ENCODE measurements around the gene IFI35. TPM values are rescaled to one million over a fixed set of nuclear protein-coding genes. Genes with fewer than 3 reads are reported as not detected.

Gene IFI35
- total and polyA plus RNA-seq, 9 of the 15 experiments (the other 6 are each of a cell fraction or from before 2014, with no cell fraction given) = 4.4 to 13.1 (median 10.2) TPM

DNA sequence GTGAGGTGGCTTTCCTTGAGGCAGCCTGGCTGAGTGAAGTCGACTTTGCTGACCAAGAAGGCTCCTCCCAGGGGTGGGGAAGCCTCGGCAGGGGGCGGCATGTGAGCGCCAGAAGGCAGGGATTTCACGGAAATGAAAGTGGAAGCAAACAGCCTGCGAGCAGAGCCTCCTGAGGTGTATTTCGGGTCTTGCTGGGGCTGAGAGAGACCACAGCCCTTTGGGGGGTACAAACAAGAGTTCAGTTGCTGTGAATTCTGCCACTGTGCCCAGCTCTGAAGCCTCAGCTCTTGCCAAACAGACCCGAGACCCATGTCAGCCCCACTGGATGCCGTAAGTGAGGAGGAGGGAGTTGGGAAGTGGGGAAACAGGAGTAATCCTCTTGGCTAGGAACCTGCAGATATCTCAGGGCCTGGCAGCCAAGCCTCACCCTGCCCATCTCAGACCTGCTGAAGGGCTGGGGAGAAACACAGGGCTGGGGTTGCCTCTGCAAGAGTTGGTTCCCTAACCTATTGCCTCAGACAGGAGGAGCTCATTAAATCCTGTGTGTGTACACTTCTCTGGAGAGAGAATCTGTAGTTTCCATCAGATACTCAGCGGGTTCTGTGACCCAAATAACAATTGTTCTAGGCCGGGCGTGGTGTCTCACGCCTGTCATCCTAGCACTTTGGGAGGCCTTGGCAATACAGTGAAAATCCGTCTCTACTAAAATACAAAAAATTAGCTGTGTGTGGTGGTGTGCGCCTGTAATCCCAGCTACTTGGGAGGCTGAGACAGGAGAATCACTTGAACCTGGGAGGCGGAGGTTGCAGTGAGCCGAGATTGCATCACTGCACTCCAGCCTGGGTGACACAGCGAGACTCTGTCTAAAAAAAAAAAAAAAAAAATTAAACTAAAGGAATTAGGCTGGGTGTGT is at the start of gene IFI35 (continued):
- TF ChIP-seq NEUROD1 (IDR thresholded peaks at IDR 0.05; ENCODE audit: borderline replicate concordance, low read depth, low read length, partially characterized antibody) = no peak
- TF ChIP-seq ZNF584 (CRISPR knock-in tag; IDR thresholded peaks at IDR 0.05; ENCODE audit: low read depth) = no peak
- peak in 1 of 2 experiments; percentile 77; a peak in 2 of 4 replicates for TF ChIP-seq MAZ (CRISPR knock-in tag; conservative IDR thresholded peaks at IDR 0.05 in 1 of 2, IDR thresholded peaks at IDR 0.05 in 1 of 2)
- TF ChIP-seq PYGO2 (tag; IDR thresholded peaks at IDR 0.05) = no peak
- TF ChIP-seq ZNF583 (CRISPR knock-in tag; IDR thresholded peaks at IDR 0.05) = no peak
- TF ChIP-seq PML (IDR thresholded peaks at IDR 0.05; ENCODE audit: low read length) = no peak
- no peak for TF ChIP-seq RBM14 (IDR thresholded peaks at IDR 0.05; ENCODE audit: borderline replicate concordance, insufficient read depth, low read depth, low read length)
- TF ChIP-seq FOXA3 (CRISPR knock-in tag; conservative IDR thresholded peaks at IDR 0.05 in 1 of 2, IDR thresholded peaks at IDR 0.05 in 1 of 2) = no peak
- TF ChIP-seq, protein P1, sequence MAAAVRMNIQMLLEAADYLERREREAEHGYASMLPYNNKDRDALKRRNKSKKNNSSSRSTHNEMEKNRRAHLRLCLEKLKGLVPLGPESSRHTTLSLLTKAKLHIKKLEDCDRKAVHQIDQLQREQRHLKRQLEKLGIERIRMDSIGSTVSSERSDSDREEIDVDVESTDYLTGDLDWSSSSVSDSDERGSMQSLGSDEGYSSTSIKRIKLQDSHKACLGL (CRISPR knock-in tag; IDR thresholded peaks at IDR 0.05; ENCODE audit: borderline replicate concordance, poor library complexity, severe bottlenecking) = no peak
- no peak for TF ChIP-seq ZNF766 (CRISPR knock-in tag; conservative IDR thresholded peaks at IDR 0.05)
- TF ChIP-seq MEIS2 (IDR thresholded peaks at IDR 0.05; ENCODE audit: partially characterized antibody) = no peak
- TF ChIP-seq ZKSCAN8 (CRISPR knock-in tag; IDR thresholded peaks at IDR 0.05) = no peak
- no peak for TF ChIP-seq JUN (IDR thresholded peaks at IDR 0.05; ENCODE audit: borderline replicate concordance, low read depth, low read length)
- TF ChIP-seq JUN (CRISPR knock-in tag; IDR thresholded peaks at IDR 0.05; ENCODE audit: borderline replicate concordance) = no peak
- TF ChIP-seq ZNF77 (CRISPR knock-in tag; IDR thresholded peaks at IDR 0.05) = no peak
- TF ChIP-seq, protein P2, sequence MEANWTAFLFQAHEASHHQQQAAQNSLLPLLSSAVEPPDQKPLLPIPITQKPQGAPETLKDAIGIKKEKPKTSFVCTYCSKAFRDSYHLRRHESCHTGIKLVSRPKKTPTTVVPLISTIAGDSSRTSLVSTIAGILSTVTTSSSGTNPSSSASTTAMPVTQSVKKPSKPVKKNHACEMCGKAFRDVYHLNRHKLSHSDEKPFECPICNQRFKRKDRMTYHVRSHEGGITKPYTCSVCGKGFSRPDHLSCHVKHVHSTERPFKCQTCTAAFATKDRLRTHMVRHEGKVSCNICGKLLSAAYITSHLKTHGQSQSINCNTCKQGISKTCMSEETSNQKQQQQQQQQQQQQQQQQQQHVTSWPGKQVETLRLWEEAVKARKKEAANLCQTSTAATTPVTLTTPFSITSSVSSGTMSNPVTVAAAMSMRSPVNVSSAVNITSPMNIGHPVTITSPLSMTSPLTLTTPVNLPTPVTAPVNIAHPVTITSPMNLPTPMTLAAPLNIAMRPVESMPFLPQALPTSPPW (CRISPR knock-in tag; IDR thresholded peaks at IDR 0.05) = peak; percentile 29; the same call in 1 of the 2 replicates
- no peak for TF ChIP-seq ZNF347 (CRISPR knock-in tag; IDR thresholded peaks at IDR 0.05; ENCODE audit: low read depth)
- no peak for TF ChIP-seq CSDE1 (IDR thresholded peaks at IDR 0.05)
- TF ChIP-seq, protein P3, sequence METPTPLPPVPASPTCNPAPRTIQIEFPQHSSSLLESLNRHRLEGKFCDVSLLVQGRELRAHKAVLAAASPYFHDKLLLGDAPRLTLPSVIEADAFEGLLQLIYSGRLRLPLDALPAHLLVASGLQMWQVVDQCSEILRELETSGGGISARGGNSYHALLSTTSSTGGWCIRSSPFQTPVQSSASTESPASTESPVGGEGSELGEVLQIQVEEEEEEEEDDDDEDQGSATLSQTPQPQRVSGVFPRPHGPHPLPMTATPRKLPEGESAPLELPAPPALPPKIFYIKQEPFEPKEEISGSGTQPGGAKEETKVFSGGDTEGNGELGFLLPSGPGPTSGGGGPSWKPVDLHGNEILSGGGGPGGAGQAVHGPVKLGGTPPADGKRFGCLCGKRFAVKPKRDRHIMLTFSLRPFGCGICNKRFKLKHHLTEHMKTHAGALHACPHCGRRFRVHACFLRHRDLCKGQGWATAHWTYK (CRISPR knock-in tag; IDR thresholded peaks at IDR 0.05) = 0 out of 2 replicates have a peak, but pooled peaks have one; percentile 16
- peak; percentile 37; the same call in 1 of the 2 replicates for TF ChIP-seq HCFC1 (IDR thresholded peaks at IDR 0.05; ENCODE audit: low read depth, low read length)
- TF ChIP-seq CHD1 (IDR thresholded peaks at IDR 0.05; ENCODE audit: low read length) = no peak
- TF ChIP-seq, protein P4, sequence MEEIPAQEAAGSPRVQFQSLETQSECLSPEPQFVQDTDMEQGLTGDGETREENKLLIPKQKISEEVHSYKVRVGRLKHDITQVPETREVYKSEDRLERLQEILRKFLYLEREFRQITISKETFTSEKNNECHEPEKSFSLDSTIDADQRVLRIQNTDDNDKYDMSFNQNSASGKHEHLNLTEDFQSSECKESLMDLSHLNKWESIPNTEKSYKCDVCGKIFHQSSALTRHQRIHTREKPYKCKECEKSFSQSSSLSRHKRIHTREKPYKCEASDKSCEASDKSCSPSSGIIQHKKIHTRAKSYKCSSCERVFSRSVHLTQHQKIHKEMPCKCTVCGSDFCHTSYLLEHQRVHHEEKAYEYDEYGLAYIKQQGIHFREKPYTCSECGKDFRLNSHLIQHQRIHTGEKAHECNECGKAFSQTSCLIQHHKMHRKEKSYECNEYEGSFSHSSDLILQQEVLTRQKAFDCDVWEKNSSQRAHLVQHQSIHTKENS (CRISPR knock-in tag; IDR thresholded peaks at IDR 0.05) = no peak
- no peak for TF ChIP-seq ZNF146 (CRISPR knock-in tag; IDR thresholded peaks at IDR 0.05; ENCODE audit: unreplicated experiment)
